ENCODE results near the gene RRM2.

DNA sequence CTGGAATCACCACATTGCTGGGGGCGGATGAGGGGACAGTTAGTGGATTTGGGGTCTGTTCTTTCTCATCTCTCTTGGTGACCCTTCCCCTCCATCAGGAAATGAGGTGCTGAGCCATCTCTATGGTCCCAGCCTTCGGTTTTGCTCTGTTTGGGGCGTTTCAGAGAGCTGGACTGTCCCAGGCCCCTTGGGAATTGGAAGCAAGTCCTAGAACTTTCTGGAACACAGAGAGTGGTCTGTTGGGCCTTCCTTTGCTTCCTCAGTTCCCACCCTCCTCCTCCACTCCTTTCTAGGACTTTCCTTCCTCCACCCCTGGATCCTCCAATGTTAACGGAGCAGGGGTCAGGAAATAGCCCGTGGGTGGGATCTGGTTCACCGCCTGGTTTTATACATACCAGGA is 17.0 kb downstream of the RRM2 start:
- TF ChIP-seq CTCF (conservative IDR thresholded peaks at IDR 0.05; ENCODE audit: low read length) (no peak), EZH2phosphoT487 (IDR thresholded peaks at IDR 0.05; ENCODE audit: borderline replicate concordance) (no peak)

Data from Loucy (cell line).